ENCODE results near the gene BCAS4.

The BCAS4 gene

GRCh38 chr20:50837532-50838321 lies 42.9 kb downstream of the BCAS4 start:
- no peak overlapping the region for H3K4me3 ChIP-seq (ENCODE audit: control insufficient read depth, low read depth, low read length)
- TF ChIP-seq, protein P1, sequence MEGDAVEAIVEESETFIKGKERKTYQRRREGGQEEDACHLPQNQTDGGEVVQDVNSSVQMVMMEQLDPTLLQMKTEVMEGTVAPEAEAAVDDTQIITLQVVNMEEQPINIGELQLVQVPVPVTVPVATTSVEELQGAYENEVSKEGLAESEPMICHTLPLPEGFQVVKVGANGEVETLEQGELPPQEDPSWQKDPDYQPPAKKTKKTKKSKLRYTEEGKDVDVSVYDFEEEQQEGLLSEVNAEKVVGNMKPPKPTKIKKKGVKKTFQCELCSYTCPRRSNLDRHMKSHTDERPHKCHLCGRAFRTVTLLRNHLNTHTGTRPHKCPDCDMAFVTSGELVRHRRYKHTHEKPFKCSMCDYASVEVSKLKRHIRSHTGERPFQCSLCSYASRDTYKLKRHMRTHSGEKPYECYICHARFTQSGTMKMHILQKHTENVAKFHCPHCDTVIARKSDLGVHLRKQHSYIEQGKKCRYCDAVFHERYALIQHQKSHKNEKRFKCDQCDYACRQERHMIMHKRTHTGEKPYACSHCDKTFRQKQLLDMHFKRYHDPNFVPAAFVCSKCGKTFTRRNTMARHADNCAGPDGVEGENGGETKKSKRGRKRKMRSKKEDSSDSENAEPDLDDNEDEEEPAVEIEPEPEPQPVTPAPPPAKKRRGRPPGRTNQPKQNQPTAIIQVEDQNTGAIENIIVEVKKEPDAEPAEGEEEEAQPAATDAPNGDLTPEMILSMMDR (IDR thresholded peaks at IDR 0.05; ENCODE audit: control insufficient read depth, insufficient read depth, low read depth, low read length, missing control alignments), result no peak
- peak; percentile 99 for DNase-seq (ENCODE audit: low read depth)

DNA sequence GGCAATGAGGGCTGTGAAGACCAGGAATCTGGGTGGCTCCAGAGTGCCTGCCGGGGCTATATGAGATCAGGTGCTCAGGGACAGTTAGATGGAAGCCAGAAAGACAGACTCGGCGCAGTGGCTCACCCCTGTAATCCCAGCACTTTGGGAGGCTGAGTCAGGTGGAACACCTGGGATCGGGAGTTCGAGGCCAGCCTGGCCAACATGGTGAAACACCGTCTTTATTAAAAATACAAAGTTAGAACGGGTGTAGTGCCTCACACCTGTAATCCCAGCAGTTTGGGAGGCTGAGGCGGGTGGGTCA lies 43.4 kb downstream of the BCAS4 start:
- TF ChIP-seq, protein P1 (IDR thresholded peaks at IDR 0.05; ENCODE audit: control insufficient read depth, insufficient read depth, low read depth, low read length, missing control alignments), result no peak
- no peak for DNase-seq (ENCODE audit: low read depth)
- H3K4me3 ChIP-seq (ENCODE audit: control insufficient read depth, low read depth, low read length), result no peak overlapping the region

DNA sequence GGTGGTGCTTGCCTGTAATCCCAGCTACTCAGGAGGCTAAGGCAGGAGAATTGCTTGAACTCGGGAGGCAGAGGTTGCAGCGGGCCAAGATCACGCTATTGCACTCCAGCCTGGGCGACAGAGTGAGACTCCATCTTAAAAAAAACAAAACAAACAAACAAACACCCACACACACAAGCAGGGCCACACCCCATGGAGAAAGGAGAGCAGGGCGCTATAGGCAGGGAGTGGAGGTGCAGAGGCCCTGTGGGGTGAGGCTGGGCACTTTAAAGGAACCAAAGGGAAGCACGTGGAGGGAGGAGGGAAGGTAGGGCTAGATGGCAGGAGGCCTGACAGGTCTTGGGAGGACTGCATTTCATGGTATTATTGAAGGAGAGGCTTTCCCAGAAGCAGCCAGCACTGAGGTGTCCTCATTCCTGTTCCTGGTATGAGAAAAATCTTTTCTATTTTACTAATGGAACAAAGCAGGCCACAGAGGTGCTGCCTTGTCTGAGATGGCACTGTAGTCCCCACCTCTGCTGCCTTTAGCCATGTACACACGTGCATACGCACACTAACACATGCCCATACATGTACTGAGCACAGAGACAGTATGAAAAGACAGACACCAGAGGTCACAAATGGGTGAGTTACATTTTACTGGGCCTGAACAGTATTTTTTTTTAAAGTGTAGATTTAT lies 44.0 kb downstream of the BCAS4 start:
- TF ChIP-seq, protein P1 (IDR thresholded peaks at IDR 0.05; ENCODE audit: control insufficient read depth, insufficient read depth, low read depth, low read length, missing control alignments), result no peak
- no peak overlapping the region for H3K4me3 ChIP-seq (ENCODE audit: control insufficient read depth, low read depth, low read length)
- DNase-seq (ENCODE audit: low read depth), result no peak

GRCh38 chr20:50842821-50843220 lies 48.0 kb downstream of the BCAS4 start:
- no peak overlapping the region for H3K4me3 ChIP-seq (ENCODE audit: control insufficient read depth, low read depth, low read length)
- no peak for DNase-seq (ENCODE audit: low read depth)
- TF ChIP-seq, protein P1 (IDR thresholded peaks at IDR 0.05; ENCODE audit: control insufficient read depth, insufficient read depth, low read depth, low read length, missing control alignments), result no peak

DNA sequence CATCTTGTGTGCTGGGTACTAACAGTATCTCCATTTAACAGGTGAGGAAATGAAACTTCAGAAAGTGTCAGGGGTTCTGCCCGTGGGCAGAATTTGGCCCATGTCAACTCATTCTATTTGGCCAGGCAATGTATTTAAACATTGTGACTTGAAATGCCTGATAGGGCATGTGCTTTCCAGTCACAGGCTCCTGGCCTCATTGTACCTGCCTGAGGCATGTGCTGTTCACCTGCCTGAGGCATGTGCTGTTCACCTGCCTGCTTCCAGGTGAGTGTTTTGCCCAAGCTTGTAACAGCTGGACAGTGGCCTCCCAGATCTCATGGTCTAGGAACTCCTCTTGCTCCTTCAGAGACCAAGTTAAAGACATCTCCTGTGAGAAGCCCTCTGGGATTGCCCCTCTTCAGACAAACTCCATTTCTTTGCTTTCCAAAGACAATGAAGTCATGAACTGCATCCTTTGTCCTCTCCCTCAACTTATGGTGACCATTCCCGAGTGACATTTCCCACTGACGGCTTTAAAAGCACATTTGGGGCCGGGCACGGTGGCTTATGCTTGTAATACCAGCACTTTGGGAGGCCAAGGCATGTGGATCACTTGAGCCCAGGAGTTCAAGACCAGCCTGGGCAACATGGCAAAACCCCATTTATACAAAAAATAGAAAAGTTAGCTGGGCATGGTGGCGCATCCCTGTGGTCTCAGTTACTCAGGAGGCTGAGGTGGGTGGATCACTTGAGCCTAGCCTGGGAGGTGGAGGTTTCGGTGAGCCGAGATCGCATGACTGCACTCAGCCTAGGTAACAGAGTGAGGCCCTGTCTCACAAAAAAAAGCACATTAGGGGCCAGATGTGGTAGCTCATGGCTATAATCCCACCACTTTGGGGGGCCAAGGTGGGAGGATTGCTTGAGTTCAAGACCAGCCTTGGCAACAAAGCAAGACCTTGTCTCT lies 48.7 kb downstream of the BCAS4 start:
- H3K4me3 ChIP-seq (ENCODE audit: control insufficient read depth, low read depth, low read length), result no peak overlapping the region
- TF ChIP-seq, protein P1 (IDR thresholded peaks at IDR 0.05; ENCODE audit: control insufficient read depth, insufficient read depth, low read depth, low read length, missing control alignments), result no peak

DNA sequence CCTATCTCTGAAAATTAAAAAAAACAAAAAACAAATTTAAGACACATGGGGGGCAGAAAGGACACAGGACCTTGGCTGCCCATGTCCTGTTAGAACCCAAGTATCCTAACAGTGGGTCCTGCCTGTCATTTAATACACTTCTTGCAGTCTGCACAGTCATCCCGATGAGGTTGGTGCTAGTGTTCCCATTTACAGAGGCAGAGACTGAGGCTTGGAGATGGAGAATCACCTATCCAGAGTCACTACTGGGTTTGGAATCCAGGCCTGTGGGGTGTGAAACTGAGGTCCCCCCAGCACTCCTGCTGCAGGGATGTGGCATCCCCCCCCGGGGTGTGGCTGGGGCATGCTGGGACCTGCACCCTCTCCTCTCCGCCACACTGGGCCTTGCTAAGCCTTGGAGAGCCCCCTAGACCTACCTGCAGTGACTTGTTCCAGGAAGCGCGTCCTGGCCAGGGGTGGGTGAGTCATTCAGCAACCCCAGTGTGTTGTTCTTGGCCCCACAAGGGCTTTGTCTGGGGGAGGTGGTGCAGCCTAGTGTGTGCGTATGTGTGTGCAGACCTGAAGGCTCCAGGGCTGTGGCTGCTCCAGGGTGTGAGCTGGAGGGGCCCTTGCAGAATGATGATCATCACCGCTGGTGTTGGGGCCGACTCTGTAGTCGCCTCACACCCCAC lies 49.7 kb downstream of the BCAS4 start:
- DNase-seq (ENCODE audit: low read depth), result no peak
- no peak overlapping the region for H3K4me3 ChIP-seq (ENCODE audit: control insufficient read depth, low read depth, low read length)
- TF ChIP-seq, protein P1 (IDR thresholded peaks at IDR 0.05; ENCODE audit: control insufficient read depth, insufficient read depth, low read depth, low read length, missing control alignments), result no peak

More for the DNA sequence above, 48.7 kb downstream of the BCAS4 start:
- DNase-seq (ENCODE audit: low read depth), result no peak

Data from AG09309 (cell line).